Esophagus muscularis mucosa (tissue), 4 donors: ENCODE data around the gene OTOF. TPM values are rescaled to one million over a fixed set of nuclear protein-coding genes. Genes with fewer than 3 reads are reported as not detected.

Experiments
- DNase-seq: peaks from one replicate; pipeline ENCODE4 v3.0.0-alpha.2; 2017; ENCODE audit errors: extremely low spot score
- H3K27ac ChIP-seq, 4 donors: fragments of 200-600 bp; sonication (generic); replicated peaks in 1 of 4; 1 replicate in 3 of 4; 2 replicates in 1 of 4; pipeline ENCODE4 v1.5.1; 2016 to 2019; ENCODE audit warnings: mild to moderate bottlenecking in 1 of 4
- H3K27me3 ChIP-seq, 4 donors: fragments of 200-600 bp; sonication (generic); one replicate each; pipeline versions ENCODE4 v1.5.1 to v1.6.0; 2016 to 2019
- H3K36me3 ChIP-seq, 4 donors: fragments of 200-600 bp; sonication (generic); one replicate each; pipeline ENCODE4 v1.5.1; 2016 to 2019
- H3K4me1 ChIP-seq, 4 donors: fragments of 200-600 bp; sonication (generic); one replicate each; pipeline ENCODE4 v1.5.1; 2016 to 2019
- H3K4me3 ChIP-seq, 4 donors: fragments of 200-600 bp; sonication (generic); 1 replicate in 2 of 4; 2 replicates in 2 of 4; pipeline ENCODE4 v1.5.1; 2016 to 2019; ENCODE audit warnings: mild to moderate bottlenecking in 4 of 4, moderate library complexity in 1 of 4
- H3K9me3 ChIP-seq, 4 donors: fragments of 200-600 bp; sonication (generic); 1 replicate in 3 of 4; 2 replicates in 1 of 4; pipeline ENCODE4 v1.5.1; 2016 to 2019
- EP300 ChIP-seq: sonication (generic); formaldehyde crosslinking; IDR thresholded peaks from one replicate; pipeline ENCODE4 v1.6.1; 2017; ENCODE audit warnings: antibody characterized with exemption
- POLR2A ChIP-seq: fragments of 450-650 bp; IDR thresholded peaks from one replicate; pipeline ENCODE4 v1.6.1; 2017; ENCODE audit warnings: antibody characterized with exemption, moderate library complexity, mild to moderate bottlenecking, low read depth
- POLR2AphosphoS5 ChIP-seq, 2 donors: sonication (generic); formaldehyde crosslinking; IDR thresholded peaks; one replicate each; pipeline ENCODE4 v1.6.1; 2017; ENCODE audit warnings: antibody characterized with exemption in 2 of 2
- WGBS: methylation state at CpG from one replicate; pipeline ENCODE4 v1.1.5; 2018; 5-methylcytosine and 5-hydroxymethylcytosine counted together
- intact Hi-C: fragments of 100-400 bp; cut with DNase I; formaldehyde crosslinking; loops from one replicate; pipeline ENCODE4 v1.15.1; 2023
- total RNA-seq, 4 donors: library from RNA; depleted of rRNA; stranded (reverse); fragments of >200 nt; gene quantifications; one replicate each; pipeline versions ENCODE4 v1.1.0 to v1.2.1, GENCODE V29; 2016
- TF ChIP-seq, protein P1 (sequence below), 3 experiments: fragments of 200-600 bp in 2 of 3; fragments of 450-650 bp in 1 of 3; sonication (generic) in 2 of 3; IDR thresholded peaks; one replicate each; pipeline ENCODE4 v1.5.1; 2017 to 2019; ENCODE audit warnings: antibody characterized with exemption in 3 of 3, mild to moderate bottlenecking in 2 of 3, moderate library complexity in 1 of 3

OTOF gene
- total RNA-seq, 4 donors from 2014 or later: 0.13 to 1.5 (median 0.38) TPM

DNA sequence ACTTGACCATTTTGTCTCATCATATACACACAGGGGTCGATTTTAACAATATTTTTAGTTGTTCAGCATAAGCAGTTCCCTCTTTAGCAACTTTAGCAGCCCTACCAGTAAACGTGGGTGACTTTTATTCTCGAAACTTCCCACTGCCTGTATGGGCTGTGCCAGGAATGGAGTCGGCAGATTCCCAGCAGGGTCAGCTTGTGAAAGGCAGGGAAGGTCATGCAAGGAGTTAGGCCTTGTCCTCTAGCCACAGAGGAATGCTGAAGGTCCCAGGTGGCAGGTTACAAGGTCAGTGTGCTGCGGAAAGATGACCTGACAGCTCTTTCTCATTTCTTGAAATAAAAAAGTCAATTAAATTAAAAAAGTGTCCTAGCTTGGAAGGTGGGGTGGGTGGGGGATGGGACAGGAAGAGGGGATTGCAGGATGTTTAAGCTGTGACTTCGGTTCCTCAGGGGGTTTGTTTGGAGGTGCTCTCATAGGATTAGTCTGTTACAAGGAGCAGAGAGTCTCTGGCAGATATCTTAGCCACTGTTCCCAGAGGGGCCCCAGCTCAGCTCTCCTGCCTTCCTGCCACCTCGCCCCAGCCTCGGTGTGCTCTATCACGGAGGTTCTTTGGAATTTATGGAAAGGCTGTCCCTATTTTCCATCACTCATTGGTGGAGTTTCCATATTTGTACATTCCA, 54.8 kb downstream of the OTOF start:
- no peak for DNase-seq
- no peaks in the 10 kb centered on the region for H3K9me3 ChIP-seq
- TF ChIP-seq POLR2A: no peak
- TF ChIP-seq, protein P1, sequence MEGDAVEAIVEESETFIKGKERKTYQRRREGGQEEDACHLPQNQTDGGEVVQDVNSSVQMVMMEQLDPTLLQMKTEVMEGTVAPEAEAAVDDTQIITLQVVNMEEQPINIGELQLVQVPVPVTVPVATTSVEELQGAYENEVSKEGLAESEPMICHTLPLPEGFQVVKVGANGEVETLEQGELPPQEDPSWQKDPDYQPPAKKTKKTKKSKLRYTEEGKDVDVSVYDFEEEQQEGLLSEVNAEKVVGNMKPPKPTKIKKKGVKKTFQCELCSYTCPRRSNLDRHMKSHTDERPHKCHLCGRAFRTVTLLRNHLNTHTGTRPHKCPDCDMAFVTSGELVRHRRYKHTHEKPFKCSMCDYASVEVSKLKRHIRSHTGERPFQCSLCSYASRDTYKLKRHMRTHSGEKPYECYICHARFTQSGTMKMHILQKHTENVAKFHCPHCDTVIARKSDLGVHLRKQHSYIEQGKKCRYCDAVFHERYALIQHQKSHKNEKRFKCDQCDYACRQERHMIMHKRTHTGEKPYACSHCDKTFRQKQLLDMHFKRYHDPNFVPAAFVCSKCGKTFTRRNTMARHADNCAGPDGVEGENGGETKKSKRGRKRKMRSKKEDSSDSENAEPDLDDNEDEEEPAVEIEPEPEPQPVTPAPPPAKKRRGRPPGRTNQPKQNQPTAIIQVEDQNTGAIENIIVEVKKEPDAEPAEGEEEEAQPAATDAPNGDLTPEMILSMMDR (IDR thresholded peaks at IDR 0.05): no peak
- no peak for TF ChIP-seq POLR2AphosphoS5 (IDR thresholded peaks at IDR 0.05)
- TF ChIP-seq EP300: no peak
- WGBS: 54% methylated on average over 9 of the region's 9 CpGs
- no peaks in the 10 kb centered on the region for H3K36me3 ChIP-seq
- no peak overlapping the region for H3K4me3 ChIP-seq
- no peaks in the 10 kb centered on the region for H3K27me3 ChIP-seq
- no peak overlapping the region for H3K27ac ChIP-seq
- no peaks in the 10 kb centered on the region for H3K4me1 ChIP-seq
- intact Hi-C loops: no loop called here

DNA sequence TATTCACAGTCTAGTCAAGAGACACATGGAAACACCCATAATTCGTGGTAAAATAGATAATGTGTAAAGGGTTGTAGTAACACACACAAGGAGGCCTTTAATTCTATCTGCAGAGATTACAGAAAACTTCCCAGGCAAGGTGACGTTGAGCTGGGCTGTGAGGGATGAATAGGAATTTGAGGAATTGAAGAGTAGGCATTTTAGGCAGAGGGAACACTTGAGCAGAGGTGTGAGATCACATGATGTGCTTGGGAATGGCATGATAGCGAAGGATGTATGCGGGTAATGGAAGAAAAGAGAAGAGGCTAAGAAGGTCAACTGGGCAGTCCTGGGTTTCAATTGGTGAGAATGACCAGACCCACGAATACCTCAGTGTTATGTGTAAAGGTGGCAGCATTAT, 56.0 kb downstream of the OTOF start:
- TF ChIP-seq EP300 (no peak), POLR2A (no peak), POLR2AphosphoS5 (IDR thresholded peaks at IDR 0.05) (no peak)
- TF ChIP-seq, protein P1 (IDR thresholded peaks at IDR 0.05): no peak
- intact Hi-C loops: no loop called here
- Histone ChIP-seq H3K36me3 (no peaks in the 10 kb centered on the region), H3K4me1 (no peaks in the 10 kb centered on the region), H3K27ac (no peak overlapping the region), H3K27me3 (no peaks in the 10 kb centered on the region), H3K9me3 (no peaks in the 10 kb centered on the region), H3K4me3 (no peak overlapping the region)
- 90% methylated on average over 5 of the region's 5 CpGs for WGBS
- DNase-seq: no peak

DNA sequence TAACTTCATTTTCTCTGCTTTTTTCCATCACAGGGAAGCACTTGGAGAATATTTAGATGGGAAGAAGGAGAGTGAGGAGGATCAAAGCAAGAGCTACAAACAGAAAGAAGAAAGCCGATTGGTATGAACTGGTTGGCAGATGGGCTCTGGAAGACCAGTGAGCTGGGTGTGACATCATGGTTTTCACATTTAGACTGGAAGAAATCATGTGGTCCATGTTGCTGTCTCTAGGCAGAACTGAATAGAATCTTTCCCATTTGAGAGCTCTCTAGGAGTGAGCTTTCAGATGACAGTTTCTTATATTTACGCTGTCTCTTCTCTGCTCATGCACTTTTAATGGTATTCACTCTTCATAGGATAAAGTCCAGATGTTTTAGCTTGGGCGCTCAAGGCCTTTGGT, 63.6 kb downstream of the OTOF start:
- intact Hi-C loops: no loop called here
- H3K27me3 ChIP-seq: no peaks in the 10 kb centered on the region
- H3K4me3 ChIP-seq: no peak overlapping the region
- WGBS: 76% methylated on average over 3 of the region's 3 CpGs
- no peaks in the 10 kb centered on the region for H3K9me3 ChIP-seq
- no peak for DNase-seq
- no peaks in the 10 kb centered on the region for H3K4me1 ChIP-seq
- H3K27ac ChIP-seq: no peak overlapping the region
- no peaks in the 10 kb centered on the region for H3K36me3 ChIP-seq
- TF ChIP-seq, protein P1 (IDR thresholded peaks at IDR 0.05): no peak
- TF ChIP-seq EP300 (no peak), POLR2AphosphoS5 (IDR thresholded peaks at IDR 0.05) (no peak), POLR2A (no peak)

DNA sequence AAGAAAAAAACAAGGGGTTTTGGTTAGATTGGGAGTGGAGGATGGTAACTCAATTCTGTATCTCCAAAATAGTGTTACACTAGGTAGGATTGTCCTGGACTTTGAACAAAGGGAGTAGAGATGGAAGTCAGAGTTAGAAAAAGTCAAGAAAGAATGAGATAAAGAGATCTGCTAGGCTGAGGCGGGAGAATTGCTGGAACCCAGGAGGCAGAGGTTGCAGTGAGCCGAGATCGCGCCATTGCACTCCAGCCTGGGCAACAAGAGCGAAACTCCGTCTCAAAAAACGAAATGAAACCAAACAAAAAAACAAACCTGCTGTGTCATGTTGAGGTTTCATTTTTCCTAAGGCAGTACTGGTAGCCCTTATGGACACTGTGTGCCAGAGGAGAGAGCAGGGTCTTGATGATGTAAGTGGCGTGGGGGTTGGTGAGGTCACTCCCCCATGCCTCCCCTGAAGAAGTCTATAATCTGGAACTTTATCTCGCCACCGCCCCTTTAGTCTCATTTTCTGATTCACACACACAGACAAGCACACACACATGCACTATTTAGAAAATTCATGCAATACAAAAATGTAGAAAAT, 65.7 kb downstream of the OTOF start:
- intact Hi-C loops: no loop called here
- no peaks in the 10 kb centered on the region for H3K9me3 ChIP-seq
- peaks cover 0 to 4% (median 0%) of the 10 kb centered on the region in 4 donors for H3K27me3 ChIP-seq
- H3K36me3 ChIP-seq: no peaks in the 10 kb centered on the region
- no peak for DNase-seq
- H3K27ac ChIP-seq: no peak overlapping the region
- WGBS: 75% methylated on average over 10 of the region's 10 CpGs
- no peaks in the 10 kb centered on the region for H3K4me1 ChIP-seq
- TF ChIP-seq POLR2A (no peak), EP300 (no peak), POLR2AphosphoS5 (IDR thresholded peaks at IDR 0.05) (no peak)
- TF ChIP-seq, protein P1 (IDR thresholded peaks at IDR 0.05): no peak
- peak overlapping the region in 2 of 4 donors; percentile 15 to 16 for H3K4me3 ChIP-seq
